Right lobe of liver (tissue), 6 donors: ENCODE data around the gene DCTN2. TPM values are rescaled to one million over a fixed set of nuclear protein-coding genes. Genes with fewer than 3 reads are reported as not detected.

Experiments
- ATAC-seq, 4 donors: fragments of 200-7000 bp; cut with Tn5 transposase; one replicate each; pipeline ENCODE4 v1.9.1; 2020; ENCODE audit warnings: mild to moderate bottlenecking in 4 of 4, moderate library complexity in 4 of 4
- DNase-seq, 3 donors: peaks; one replicate each; pipeline ENCODE4 v3.0.0-alpha.2; 2020
- H3K27ac ChIP-seq, 3 donors: fragments of 200-600 bp; one replicate each; pipeline ENCODE4 v1.8.0; 2022
- H3K27me3 ChIP-seq, 2 donors: fragments of 200-600 bp; one replicate each; pipeline ENCODE4 v1.8.0; 2022
- H3K36me3 ChIP-seq, 4 donors: fragments of 200-600 bp; sonication (generic) in 1 of 4; one replicate each; pipeline versions ENCODE4 v1.5.1 to v1.8.0; 2017 to 2022; ENCODE audit warnings: control low read depth in 1 of 4
- H3K4me1 ChIP-seq, 4 donors: fragments of 200-600 bp; sonication (generic) in 1 of 4; one replicate each; pipeline versions ENCODE4 v1.5.1 to v1.8.0; 2017 to 2022; ENCODE audit warnings: control low read depth in 1 of 4
- H3K4me3 ChIP-seq, 3 donors: fragments of 200-600 bp; one replicate each; pipeline ENCODE4 v1.8.0; 2022
- H3K9me3 ChIP-seq, 4 donors: fragments of 200-600 bp; sonication (generic) in 1 of 4; one replicate each; pipeline versions ENCODE4 v1.5.1 to v1.8.0; 2017 to 2022; ENCODE audit warnings: control low read depth in 1 of 4
- CTCF ChIP-seq, 4 donors: fragments of 200-600 bp in 3 of 4; fragments of 450-650 bp in 1 of 4; IDR thresholded peaks; one replicate each; pipeline versions ENCODE4 v1.5.1 to v1.8.0; 2016 to 2022; ENCODE audit warnings: antibody characterized with exemption in 4 of 4, mild to moderate bottlenecking in 2 of 4
- POLR2A ChIP-seq: fragments of 450-650 bp; IDR thresholded peaks from one replicate; pipeline ENCODE4 v1.6.1; 2017; ENCODE audit warnings: antibody characterized with exemption, mild to moderate bottlenecking
- WGBS: methylation state at CpG from one replicate; pipeline ENCODE4 v1.1.6; 2018; ENCODE audit warnings: low coverage, low lambda C conversion rate; ENCODE audit not compliant: insufficient coverage; ENCODE audit errors: missing lambda C conversion rate; 5-methylcytosine and 5-hydroxymethylcytosine counted together
- intact Hi-C, 2 donors: fragments of 100-400 bp; cut with DNase I; formaldehyde crosslinking; loops; one replicate each; pipeline versions ENCODE4 v1.11.2 to v1.14.1; 2022
- total RNA-seq, 6 experiments: library from RNA; depleted of rRNA in 2 of 6; stranded (reverse); fragments of >200 nt in 2 of 6; fragmentation: NEBNext Ultra II Directional in 3 of 6; extraction: Animal tissue kit (Norgen Biotek cat#: 25700) in 3 of 6; gene quantifications; one replicate each; pipeline versions ENCODE4 v1.1.0 to v1.2.4, GENCODE V29; 2016 to 2023
- donor health status: DM: no; HTN: yes; CAD: no.
- donor health status: DM: no; HTN: no; CAD: no.
- donor health status: DM: no; HTN: no; CAD: no.
- donor health status: DM: no; HTN: yes; CAD: no.
- donor health status: DM: no; HTN: yes; CAD: no.

Gene DCTN2
- total RNA-seq, 6 experiments from 2014 or later: 28.4 to 80.0 (median 36.0) TPM

GRCh38 chr12:57547288-57548012, 458 bp upstream of the DCTN2 start:
- no peaks in the 10 kb centered on the region for H3K36me3 ChIP-seq
- no peak for ATAC-seq
- peaks cover 0 to 7% (median 1%) of the 10 kb centered on the region in 4 donors for H3K4me1 ChIP-seq
- 16% methylated on average over 9 of the region's 9 CpGs for WGBS
- intact Hi-C loops: no loop called here
- TF ChIP-seq CTCF (IDR thresholded peaks at IDR 0.05): no peak
- no peak for TF ChIP-seq POLR2A
- peak overlapping the region; percentile 80 to 93 (median 85) for H3K4me3 ChIP-seq
- DNase-seq: no peak
- no peaks in the 10 kb centered on the region for H3K9me3 ChIP-seq
- H3K27me3 ChIP-seq: peaks cover 0 to 13% of the 10 kb centered on the region in 2 donors
- H3K27ac ChIP-seq: no peak overlapping the region

- DNase-seq (no peak), ATAC-seq (peak in 1 of 4 donors; percentile 5)
- TF ChIP-seq POLR2A (no peak), CTCF (IDR thresholded peaks at IDR 0.05) (no peak)
- Histone ChIP-seq H3K36me3 (peaks cover 0 to 14% (median 1%) of the 10 kb centered on the region in 4 donors), H3K27ac (no peak overlapping the region), H3K27me3 (peaks cover 0 to 13% of the 10 kb centered on the region in 2 donors), H3K4me1 (peaks cover 0 to 7% (median 1%) of the 10 kb centered on the region in 4 donors), H3K4me3 (peak overlapping the region; percentile 80 to 93 (median 85)), H3K9me3 (no peaks in the 10 kb centered on the region)
- intact Hi-C loops: no loop called here
- WGBS: 67% methylated on average over 13 of the region's 15 CpGs
These were observed 1.1 kb downstream of the DCTN2 start for GRCh38 chr12:57545809-57546437.

- Histone ChIP-seq H3K27me3 (peaks cover 0 to 1% of the 10 kb centered on the region in 2 donors), H3K27ac (no peak overlapping the region), H3K4me3 (no peak overlapping the region), H3K9me3 (no peaks in the 10 kb centered on the region), H3K36me3 (peaks cover 0 to 14% (median 4%) of the 10 kb centered on the region in 4 donors), H3K4me1 (peaks cover 0 to 7% (median 1%) of the 10 kb centered on the region in 4 donors)
- intact Hi-C loops: no loop called here
- ATAC-seq (no peak), DNase-seq (no peak)
- WGBS: no CpG with 5 or more reads among the region's 2 CpGs
- no peak for TF ChIP-seq CTCF (IDR thresholded peaks at IDR 0.05)
- no peak for TF ChIP-seq POLR2A
These were observed 3.4 kb downstream of the DCTN2 start for GRCh38 chr12:57543581-57543980.

DNA sequence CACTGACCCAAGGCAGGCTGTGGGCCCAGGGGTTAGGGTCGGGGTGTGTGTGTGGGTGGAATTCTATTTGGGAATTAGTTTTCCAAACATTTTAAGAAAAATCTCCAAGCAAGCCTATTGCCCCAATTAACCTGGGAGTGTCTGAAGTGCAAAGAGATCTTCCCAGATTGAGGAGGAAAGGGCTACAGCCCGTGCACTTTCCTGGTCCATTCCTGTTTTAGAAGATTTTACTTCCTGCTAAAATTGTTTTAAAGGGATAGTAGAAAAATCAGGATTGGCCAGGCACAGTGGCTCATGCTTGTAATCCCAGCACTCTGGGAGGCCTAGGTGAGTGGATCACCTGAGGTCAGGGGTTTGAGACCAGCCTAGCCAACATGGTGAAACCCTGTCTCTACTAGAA, 5.3 kb downstream of the DCTN2 start:
- WGBS: 64% methylated on average over 2 of the region's 2 CpGs
- Histone ChIP-seq H3K9me3 (no peaks in the 10 kb centered on the region), H3K27me3 (no peaks in the 10 kb centered on the region), H3K36me3 (peaks cover 0 to 14% (median 5%) of the 10 kb centered on the region in 4 donors), H3K4me3 (no peak overlapping the region), H3K4me1 (peaks cover 0 to 7% (median 1%) of the 10 kb centered on the region in 4 donors), H3K27ac (no peak overlapping the region)
- DNase-seq (no peak), ATAC-seq (no peak)
- TF ChIP-seq POLR2A (no peak), CTCF (IDR thresholded peaks at IDR 0.05) (no peak)
- intact Hi-C loops: no loop called here
